ENCODE results near the gene GYS2.

GYS2 gene

DNA sequence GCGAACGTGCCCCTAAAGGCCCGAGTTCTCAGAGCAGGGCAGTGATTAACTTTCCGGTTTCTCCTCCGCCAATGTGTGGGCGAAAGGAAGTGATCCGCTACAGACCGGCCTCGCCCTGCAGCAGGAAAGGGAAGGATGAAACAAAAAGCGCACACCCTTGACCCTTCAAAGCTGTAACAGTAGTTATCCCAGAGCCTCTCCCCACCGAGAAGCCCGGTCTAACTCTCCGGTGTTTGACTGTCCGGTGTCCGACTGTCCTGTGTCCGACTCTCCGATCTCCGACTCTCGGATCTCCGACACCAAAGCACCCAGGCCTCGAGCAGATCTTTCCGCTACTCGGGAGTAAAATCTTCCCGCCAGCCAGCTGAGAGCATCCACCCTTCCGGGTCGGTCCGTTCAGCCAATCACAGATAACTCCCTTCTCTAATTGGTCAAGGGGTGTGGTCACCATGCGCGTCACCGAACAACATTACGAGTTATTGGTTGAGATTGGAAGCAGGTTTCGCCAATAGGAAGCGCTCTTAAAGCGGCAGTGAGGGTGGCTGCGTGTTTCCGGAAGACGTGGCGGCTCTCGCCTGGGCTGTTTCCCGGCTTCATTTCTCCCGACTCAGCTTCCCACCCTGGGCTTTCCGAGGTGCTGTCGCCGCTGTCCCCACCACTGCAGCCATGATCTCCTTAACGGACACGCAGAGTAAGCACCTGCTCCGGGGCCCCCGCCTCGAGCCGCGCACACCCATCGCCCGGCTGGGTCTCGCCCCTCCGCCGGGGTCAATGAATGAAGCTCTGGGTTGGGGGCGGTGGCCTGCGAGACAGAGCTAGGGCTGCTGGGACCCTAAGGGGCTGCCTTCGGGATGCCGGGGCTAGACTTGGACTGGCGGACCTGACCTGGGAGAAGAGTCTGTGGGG lies 103.1 kb downstream of the GYS2 start, which contains the start of the genes GOLT1B and RECQL:
Gene GOLT1B, plus strand, starts transcription at position 532 of the 906 bp plus-strand sequence. Its CDS starts 135 bp downstream, at position 667.
Gene RECQL, minus strand, starts transcription at position 378 of the 906 bp plus-strand sequence. CDS start 2,065 bp downstream, outside the sequence.
- peak; percentile 98 for DNase-seq

DNA sequence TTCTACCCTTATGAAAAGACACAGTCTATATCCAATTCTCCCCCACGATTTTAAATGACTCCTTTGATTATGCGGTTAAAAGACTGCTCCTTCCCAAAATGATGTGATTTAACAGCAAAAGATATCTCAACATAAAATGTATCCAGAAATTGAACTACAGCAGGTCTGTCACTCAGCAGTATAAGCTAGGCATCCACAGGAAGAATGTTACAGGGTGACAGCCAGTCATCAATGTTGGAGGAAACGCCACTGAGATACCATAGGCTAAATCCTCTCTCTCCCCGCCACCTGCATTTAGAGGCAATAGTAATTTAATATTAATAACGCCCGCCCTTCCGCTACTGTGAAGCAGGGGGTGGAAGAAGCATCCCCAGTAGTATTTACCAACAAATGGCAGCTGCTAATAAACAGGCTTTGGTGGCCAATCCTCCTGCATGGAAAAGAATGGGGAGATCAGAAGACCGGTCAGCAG lies 103.8 kb downstream of the GYS2 start:
- peak; percentile 24 for DNase-seq

DNA sequence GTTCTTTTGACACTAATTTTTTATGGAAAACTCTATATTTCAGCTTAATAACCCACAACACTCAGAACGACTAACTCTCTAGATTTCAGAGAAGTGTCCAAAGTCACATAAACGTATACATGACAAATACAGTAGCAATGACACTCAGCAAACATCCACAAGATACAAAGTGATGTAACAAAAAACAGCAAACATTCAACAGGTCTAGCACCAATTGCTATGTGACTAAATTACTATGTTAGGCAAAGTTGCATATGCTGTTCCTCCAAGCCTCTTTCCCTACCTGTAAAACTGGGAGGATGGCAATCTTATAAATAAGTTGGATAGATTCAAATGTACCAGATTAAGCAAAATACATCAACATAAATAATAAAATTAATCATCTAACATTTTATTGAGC lies 104.9 kb downstream of the GYS2 start:
- DNase-seq: no peak
